SJCRH30 (cell line): ENCODE data around the gene RNF149. TPM values are rescaled to one million over a fixed set of nuclear protein-coding genes. Genes with fewer than 3 reads are reported as not detected.
A peak's percentile ranks its signal among the peaks of the same experiment; 100 is the strongest.

Source experiments
- DNase-seq, 2 experiments: peaks; one replicate each; pipeline ENCODE4 v3.0.0-alpha.2; 2015 to 2020
- H3K27ac ChIP-seq: fragments of 250-450 bp; sonication (Bioruptor Pico); 2 replicates; pipeline ENCODE4 v1.5.1; 2020; ENCODE audit warnings: mild to moderate bottlenecking, moderate library complexity
- H3K27me3 ChIP-seq: fragments of 250-450 bp; sonication (Bioruptor Pico); 2 replicates; pipeline ENCODE4 v1.5.1; 2020; ENCODE audit warnings: mild to moderate bottlenecking, moderate library complexity
- H3K36me3 ChIP-seq: fragments of 250-450 bp; sonication (Bioruptor Pico); 2 replicates; pipeline ENCODE4 v1.5.1; 2020; ENCODE audit warnings: mild to moderate bottlenecking, moderate library complexity
- H3K4me1 ChIP-seq: fragments of 250-450 bp; sonication (Bioruptor Pico); 2 replicates; pipeline ENCODE4 v1.5.1; 2020; ENCODE audit warnings: mild to moderate bottlenecking, moderate library complexity
- H3K4me3 ChIP-seq: fragments of 250-450 bp; sonication (Bioruptor Pico); 2 replicates; pipeline ENCODE4 v1.5.1; 2020; ENCODE audit warnings: mild to moderate bottlenecking, moderate library complexity
- H3K9me3 ChIP-seq: fragments of 250-450 bp; sonication (Bioruptor Pico); replicated peaks from 2 replicates; pipeline ENCODE4 v1.5.1; 2020; ENCODE audit warnings: mild to moderate bottlenecking, moderate library complexity
- total RNA-seq: library from RNA; depleted of rRNA; stranded (reverse); fragments of >200 nt; shearing (Covaris generic); gene quantifications from 2 replicates; pipeline ENCODE4 v1.2.3, GENCODE V29; 2014

RNF149 gene
- total RNA-seq, 1 experiment from 2014 or later, result 33.3 TPM

GRCh38 chr2:101295895-101296294 is 12.6 kb downstream of the RNF149 start:
- H3K36me3 ChIP-seq, result peaks cover 23% of the 10 kb centered on the region
- peaks cover 11% of the 10 kb centered on the region for H3K4me1 ChIP-seq
- no peak for DNase-seq
- no peak overlapping the region for H3K4me3 ChIP-seq
- H3K9me3 ChIP-seq, result no peaks in the 10 kb centered on the region
- no peaks in the 10 kb centered on the region for H3K27me3 ChIP-seq
- H3K27ac ChIP-seq, result no peak overlapping the region

DNA sequence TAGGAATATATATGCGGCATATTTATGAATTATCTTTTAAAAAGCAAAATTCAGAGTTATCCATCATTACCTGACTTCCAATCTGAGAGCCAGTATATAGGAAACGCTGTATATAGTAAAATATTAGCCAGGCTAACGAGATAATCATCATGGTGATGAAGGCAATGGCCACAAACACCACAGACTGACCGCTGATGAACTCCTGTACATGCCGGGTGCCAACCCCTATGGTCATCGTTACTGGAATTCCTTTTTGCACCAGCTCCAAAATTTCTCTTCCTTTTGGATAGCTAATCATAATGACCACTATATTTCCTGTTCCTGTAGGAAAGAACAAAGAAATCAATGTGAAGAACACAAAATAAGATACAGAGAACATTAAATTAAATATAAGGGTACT is 13.6 kb downstream of the RNF149 start:
- no peak overlapping the region for H3K4me3 ChIP-seq
- H3K36me3 ChIP-seq, result peaks cover 23% of the 10 kb centered on the region
- no peaks in the 10 kb centered on the region for H3K9me3 ChIP-seq
- H3K27ac ChIP-seq, result no peak overlapping the region
- H3K4me1 ChIP-seq, result peaks cover 11% of the 10 kb centered on the region
- H3K27me3 ChIP-seq, result no peaks in the 10 kb centered on the region
- no peak for DNase-seq

DNA sequence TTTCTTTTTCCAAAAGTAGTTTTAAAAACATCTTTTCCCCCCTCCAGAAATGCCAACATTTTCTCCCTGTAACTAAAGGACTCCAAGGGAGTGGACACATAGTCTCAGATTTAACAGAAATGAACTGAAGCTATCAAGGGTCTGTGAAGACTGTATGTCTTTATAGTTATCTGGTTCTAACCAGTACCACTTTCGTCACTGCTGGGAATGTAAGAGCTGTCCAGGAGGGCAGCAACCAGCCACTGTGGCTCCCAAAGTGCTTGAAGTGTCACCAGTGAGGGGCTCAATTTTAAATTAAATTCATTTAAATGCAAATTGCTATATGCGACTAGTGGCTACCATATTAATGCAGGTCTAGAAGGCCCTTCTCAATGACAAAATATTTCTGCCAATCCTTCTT is 15.0 kb downstream of the RNF149 start:
- DNase-seq, result no peak
- Histone ChIP-seq H3K36me3 (peaks cover 30% of the 10 kb centered on the region), H3K4me1 (peaks cover 11% of the 10 kb centered on the region), H3K27me3 (no peaks in the 10 kb centered on the region), H3K9me3 (no peaks in the 10 kb centered on the region), H3K27ac (no peak overlapping the region), H3K4me3 (no peak overlapping the region)

GRCh38 chr2:101291973-101292372 is 16.5 kb downstream of the RNF149 start:
- H3K36me3 ChIP-seq, result peaks cover 38% of the 10 kb centered on the region
- no peak overlapping the region for H3K27ac ChIP-seq
- H3K4me1 ChIP-seq, result peaks cover 11% of the 10 kb centered on the region
- no peaks in the 10 kb centered on the region for H3K9me3 ChIP-seq
- H3K27me3 ChIP-seq, result no peaks in the 10 kb centered on the region
- no peak for DNase-seq
- no peak overlapping the region for H3K4me3 ChIP-seq

DNA sequence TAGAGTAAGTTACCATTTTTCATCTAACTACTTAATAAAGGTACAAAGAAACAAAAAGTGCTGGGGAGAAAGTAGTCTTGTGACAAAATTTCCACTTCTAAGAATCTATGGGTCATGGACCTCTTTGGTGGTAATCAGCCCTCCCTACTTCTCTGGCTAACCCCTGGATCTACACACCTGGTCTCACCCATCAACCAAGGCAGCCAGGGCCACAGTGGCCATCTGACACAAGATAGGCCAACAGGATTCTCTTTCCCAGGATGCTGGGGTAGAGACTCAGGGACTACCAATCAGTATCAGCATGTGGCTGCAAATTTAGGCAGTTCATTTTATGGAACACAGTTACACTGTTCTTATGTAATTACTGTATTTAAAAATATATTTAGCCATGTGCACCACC is 17.8 kb downstream of the RNF149 start:
- DNase-seq, result peak; percentile 60 to 82
- Histone ChIP-seq H3K4me3 (no peak overlapping the region), H3K36me3 (peaks cover 43% of the 10 kb centered on the region), H3K27ac (no peak overlapping the region), H3K9me3 (no peaks in the 10 kb centered on the region), H3K4me1 (peaks cover 11% of the 10 kb centered on the region), H3K27me3 (no peaks in the 10 kb centered on the region)

DNA sequence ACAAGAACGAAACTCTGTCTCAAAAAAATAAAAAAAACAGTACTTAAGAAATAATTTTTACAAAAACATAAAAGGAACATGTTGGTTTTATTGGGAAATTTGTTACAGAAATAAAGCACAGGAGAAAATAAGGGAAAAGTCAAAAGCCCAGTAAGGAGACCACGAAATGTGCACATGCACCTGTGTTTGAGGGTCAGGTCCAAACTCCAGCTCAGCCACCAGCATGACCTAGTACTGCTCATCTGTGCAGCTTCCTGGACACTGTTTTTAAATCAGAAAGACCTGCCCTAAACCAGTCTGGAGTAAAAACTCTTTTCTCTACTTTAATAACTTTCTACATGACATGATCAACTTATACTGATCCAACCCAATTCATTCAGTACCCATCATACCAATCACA is 21.2 kb downstream of the RNF149 start:
- Histone ChIP-seq H3K27ac (no peak overlapping the region), H3K9me3 (no peaks in the 10 kb centered on the region), H3K4me1 (peaks cover 1% of the 10 kb centered on the region), H3K36me3 (peaks cover 36% of the 10 kb centered on the region), H3K4me3 (no peak overlapping the region), H3K27me3 (no peaks in the 10 kb centered on the region)
- no peak for DNase-seq

- peaks cover 35% of the 10 kb centered on the region for H3K36me3 ChIP-seq
- no peak for DNase-seq
- no peaks in the 10 kb centered on the region; the same call in none of the 2 replicates for H3K4me1 ChIP-seq
- no peaks in the 10 kb centered on the region for H3K9me3 ChIP-seq
- H3K27me3 ChIP-seq, result no peaks in the 10 kb centered on the region
- H3K27ac ChIP-seq, result no peak overlapping the region
- no peak overlapping the region for H3K4me3 ChIP-seq
Measured at GRCh38 chr2:101286684-101287083, 21.8 kb downstream of the RNF149 start.

- no peak overlapping the region for H3K4me3 ChIP-seq
- no peaks in the 10 kb centered on the region for H3K4me1 ChIP-seq
- H3K36me3 ChIP-seq, result peaks cover 36% of the 10 kb centered on the region
- no peaks in the 10 kb centered on the region for H3K27me3 ChIP-seq
- H3K27ac ChIP-seq, result no peak overlapping the region
- H3K9me3 ChIP-seq, result no peaks in the 10 kb centered on the region
- DNase-seq, result no peak
Measured at GRCh38 chr2:101282980-101283379, 25.5 kb downstream of the RNF149 start.

- no peaks in the 10 kb centered on the region for H3K4me1 ChIP-seq
- no peak for DNase-seq
- H3K27me3 ChIP-seq, result no peaks in the 10 kb centered on the region
- peaks cover 33% of the 10 kb centered on the region for H3K36me3 ChIP-seq
- no peaks in the 10 kb centered on the region for H3K9me3 ChIP-seq
- H3K4me3 ChIP-seq, result no peak overlapping the region
- H3K27ac ChIP-seq, result no peak overlapping the region
Measured at GRCh38 chr2:101281482-101281881, 27.0 kb downstream of the RNF149 start.

GRCh38 chr2:101278925-101279324 is 29.6 kb downstream of the RNF149 start:
- no peak overlapping the region for H3K4me3 ChIP-seq
- peaks cover 39% of the 10 kb centered on the region for H3K36me3 ChIP-seq
- H3K27ac ChIP-seq, result no peak overlapping the region
- H3K27me3 ChIP-seq, result no peaks in the 10 kb centered on the region
- no peaks in the 10 kb centered on the region for H3K4me1 ChIP-seq
- H3K9me3 ChIP-seq, result no peaks in the 10 kb centered on the region
- DNase-seq, result no peak

DNA sequence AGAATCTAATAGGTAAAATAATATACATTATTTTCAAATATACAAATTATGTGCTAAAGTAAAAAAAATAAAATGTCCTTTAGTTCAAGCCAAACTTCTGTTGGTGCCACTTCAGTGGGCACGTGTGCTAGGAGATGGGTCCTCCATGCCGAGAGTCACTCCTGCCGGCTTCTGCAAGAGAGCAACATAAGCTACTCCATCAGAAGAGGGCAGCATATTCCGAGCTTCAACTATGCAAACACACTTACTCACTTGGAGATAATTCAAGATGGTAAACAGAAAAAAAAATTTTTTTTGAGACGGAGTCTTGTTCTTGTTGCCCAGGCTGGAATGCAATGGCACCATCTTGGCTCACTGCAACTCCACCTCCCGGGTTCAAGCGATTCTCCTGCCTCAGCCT is 31.4 kb downstream of the RNF149 start:
- no peak overlapping the region for H3K4me3 ChIP-seq
- no peak overlapping the region for H3K27ac ChIP-seq
- DNase-seq, result no peak
- no peaks in the 10 kb centered on the region for H3K27me3 ChIP-seq
- H3K9me3 ChIP-seq, result no peaks in the 10 kb centered on the region
- peaks cover 48% of the 10 kb centered on the region for H3K36me3 ChIP-seq
- no peaks in the 10 kb centered on the region for H3K4me1 ChIP-seq

DNA sequence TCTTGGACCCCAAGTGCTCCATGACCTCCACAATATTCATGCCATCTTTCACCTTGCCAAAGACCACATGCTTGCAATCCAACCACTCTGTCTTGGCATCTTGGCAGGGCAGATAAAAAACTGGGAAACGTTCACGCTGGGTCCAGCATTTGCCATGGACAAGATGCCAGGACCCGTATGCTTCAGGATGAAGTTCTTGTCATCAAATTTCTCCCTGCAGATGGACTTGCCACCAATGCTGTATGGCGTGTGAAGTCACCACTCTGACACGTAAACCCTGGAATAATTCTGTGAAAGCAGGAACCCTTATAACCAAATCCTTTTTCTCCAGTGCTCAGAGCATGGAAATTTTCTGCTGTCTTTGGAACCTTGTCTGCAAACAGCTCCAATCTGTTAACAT is 34.4 kb downstream of the RNF149 start:
- Histone ChIP-seq H3K9me3 (no peaks in the 10 kb centered on the region), H3K4me1 (no peaks in the 10 kb centered on the region), H3K27me3 (no peaks in the 10 kb centered on the region), H3K4me3 (no peak overlapping the region), H3K36me3 (peaks cover 62% of the 10 kb centered on the region), H3K27ac (no peak overlapping the region)
- no peak for DNase-seq

GRCh38 chr2:101273056-101273455 is 35.4 kb downstream of the RNF149 start:
- Histone ChIP-seq H3K4me1 (no peaks in the 10 kb centered on the region), H3K27ac (no peak overlapping the region), H3K4me3 (no peak overlapping the region), H3K9me3 (no peaks in the 10 kb centered on the region), H3K27me3 (no peaks in the 10 kb centered on the region), H3K36me3 (peaks cover 67% of the 10 kb centered on the region)
- no peak for DNase-seq

- Histone ChIP-seq H3K27me3 (no peaks in the 10 kb centered on the region), H3K9me3 (no peaks in the 10 kb centered on the region), H3K36me3 (peaks cover 68% of the 10 kb centered on the region)
Measured at GRCh38 chr2:101272045-101272784, 36.3 kb downstream of the RNF149 start.

GRCh38 chr2:101270700-101271259 is 37.7 kb downstream of the RNF149 start:
- no peaks in the 10 kb centered on the region for H3K4me1 ChIP-seq
- no peak for DNase-seq
- H3K9me3 ChIP-seq, result no peaks in the 10 kb centered on the region

More at GRCh38 chr2:101272045-101272784, 36.3 kb downstream of the RNF149 start:
- Histone ChIP-seq H3K4me1 (no peaks in the 10 kb centered on the region), H3K27ac (no peak overlapping the region), H3K4me3 (no peak overlapping the region)
- no peak for DNase-seq

More at GRCh38 chr2:101270700-101271259, 37.7 kb downstream of the RNF149 start:
- Histone ChIP-seq H3K27me3 (no peaks in the 10 kb centered on the region), H3K27ac (no peak overlapping the region), H3K4me3 (no peak overlapping the region), H3K36me3 (peaks cover 67% of the 10 kb centered on the region)
